ENCODE measurements around the gene SSH2.

Gene SSH2

GRCh38 chr17:29577001-29577370 lies 353.0 kb downstream of the SSH2 start:
- no peak for DNase-seq (ENCODE audit: low read depth in 3 of 3)

GRCh38 chr17:29576214-29577000 lies 353.6 kb downstream of the SSH2 start:
- no peak for DNase-seq (ENCODE audit: low read depth in 3 of 3)

All from stimulated activated CD4-positive, alpha-beta T cell treated with anti-CD3 and anti-CD28 coated beads, TNF-alpha, amount 100 ng/mL, for 4 hours (primary cell).